HepG2 (cell line): ENCODE measurements around the gene CHD2. TPM values are rescaled to one million over a fixed set of nuclear protein-coding genes. Genes with fewer than 3 reads are reported as not detected.

Experiments
- ARNTL ChIP-seq: sonication (generic); formaldehyde crosslinking; IDR thresholded peaks from 2 replicates; pipeline ENCODE4 v1.4.0; 2020; ENCODE audit warnings: mild to moderate bottlenecking, missing genetic modification reagents
- EZH2 ChIP-seq: conservative IDR thresholded peaks from 2 replicates; pipeline ENCODE4 v1.6.1; 2012; ENCODE audit warnings: mild to moderate bottlenecking, low read depth, low read length, moderate library complexity
- GATAD2A ChIP-seq: IDR thresholded peaks from 2 replicates; pipeline ENCODE4 v1.6.1; 2016
- HNRNPL ChIP-seq: fragments of 200-400 bp; formaldehyde crosslinking; IDR thresholded peaks from 2 replicates; pipeline ENCODE4 v1.6.1; 2017; ENCODE audit warnings: mild to moderate bottlenecking, low read depth, low read length
- JUNB ChIP-seq: sonication (generic); formaldehyde crosslinking; IDR thresholded peaks from 2 replicates; pipeline ENCODE4 v1.8.0; 2022; ENCODE audit warnings: missing genetic modification reagents, mild to moderate bottlenecking, borderline replicate concordance
- SMAD3 ChIP-seq: sonication (generic); formaldehyde crosslinking; IDR thresholded peaks from 2 replicates; pipeline ENCODE4 v1.4.0; 2020; ENCODE audit warnings: missing genetic modification reagents
- TBP ChIP-seq: sonication (generic); formaldehyde crosslinking; IDR thresholded peaks from 2 replicates; pipeline ENCODE4 v1.5.0; 2020; ENCODE audit warnings: missing genetic modification reagents
- XRCC5 ChIP-seq: fragments of 200-400 bp; formaldehyde crosslinking; optimal IDR thresholded peaks from 2 replicates; pipeline ENCODE3; 2017; ENCODE audit warnings: mild to moderate bottlenecking, low read length
- ZFP36L1 ChIP-seq: sonication (generic); formaldehyde crosslinking; IDR thresholded peaks from 2 replicates; pipeline ENCODE4 v1.8.0; 2022; ENCODE audit warnings: mild to moderate bottlenecking, missing genetic modification reagents, moderate library complexity
- ZNF124 ChIP-seq: sonication (generic); formaldehyde crosslinking; IDR thresholded peaks from 2 replicates; pipeline ENCODE4 v1.4.0; 2020; ENCODE audit warnings: missing genetic modification reagents
- ZNF263 ChIP-seq: sonication (generic); formaldehyde crosslinking; IDR thresholded peaks from 2 replicates; pipeline ENCODE4 v1.4.0; 2020; ENCODE audit warnings: missing genetic modification reagents
- ZNF292 ChIP-seq: sonication (generic); formaldehyde crosslinking; IDR thresholded peaks from 2 replicates; pipeline ENCODE4 v1.8.1; 2022; ENCODE audit warnings: mild to moderate bottlenecking, low read depth, missing genetic modification reagents, borderline replicate concordance
- ZNF564 ChIP-seq: sonication (generic); formaldehyde crosslinking; IDR thresholded peaks from 2 replicates; pipeline ENCODE4 v1.8.1; 2023; ENCODE audit warnings: mild to moderate bottlenecking, missing genetic modification reagents
- ZNF839 ChIP-seq: sonication (generic); formaldehyde crosslinking; IDR thresholded peaks from 2 replicates; pipeline ENCODE4 v1.4.0; 2020; ENCODE audit warnings: missing genetic modification reagents, mild to moderate bottlenecking, borderline replicate concordance
- ZNF883 ChIP-seq: sonication (generic); formaldehyde crosslinking; IDR thresholded peaks from 2 replicates; pipeline ENCODE4 v1.5.1; 2020; ENCODE audit warnings: mild to moderate bottlenecking, missing genetic modification reagents; ENCODE audit errors: not compliant biosample characterization
- polyA plus RNA-seq, 8 experiments: library from polyadenylated mRNA; depleted of rRNA in 3 of 8; stranded (reverse) in 7 of 8; unstranded in 1 of 8; fragments of >200 nt; fragmentation: Illumina TruSeq in 4 of 8; extraction: Trizol in 4 of 8; gene quantifications; 2 replicates each; pipeline versions ENCODE4 v1.2.1 to v1.2.3, GENCODE V29; 2011 to 2016; ENCODE audit warnings: low read depth in 4 of 8, missing spikeins in 1 of 8, mixed read lengths in 1 of 8; ENCODE audit not compliant: insufficient read depth in 1 of 8
- total RNA-seq, 5 experiments: library from RNA; depleted of rRNA; stranded (reverse); fragments of >200 nt; fragmentation: Illumina TruSeq; extraction: Trizol; gene quantifications; 2 replicates each; pipeline ENCODE4 v1.2.3, GENCODE V29; 2016; ENCODE audit warnings: low read depth in 1 of 5
- TF ChIP-seq, protein P1 (sequence below): sonication (generic); formaldehyde crosslinking; IDR thresholded peaks from 2 replicates; pipeline ENCODE4 v1.5.1; 2020; ENCODE audit warnings: mild to moderate bottlenecking, missing genetic modification reagents
- TF ChIP-seq, protein P2 (sequence below): sonication (generic); formaldehyde crosslinking; IDR thresholded peaks from 2 replicates; pipeline ENCODE4 v1.5.0; 2020; ENCODE audit warnings: mild to moderate bottlenecking, missing genetic modification reagents
- TF ChIP-seq, protein P3 (sequence below): sonication (generic); formaldehyde crosslinking; IDR thresholded peaks from 2 replicates; pipeline ENCODE4 v1.5.1; 2020; ENCODE audit warnings: missing genetic modification reagents, mild to moderate bottlenecking, borderline replicate concordance
- TF ChIP-seq, protein P4 (sequence below): sonication (generic); formaldehyde crosslinking; IDR thresholded peaks from 2 replicates; pipeline ENCODE4 v1.9.0; 2021; ENCODE audit warnings: missing genetic modification reagents, borderline replicate concordance

CHD2 gene
- total and polyA plus RNA-seq, 2 of the 13 experiments (the other 11 are each of a cell fraction or from before 2014, with no cell fraction given) = 54.0 to 54.1 TPM

DNA sequence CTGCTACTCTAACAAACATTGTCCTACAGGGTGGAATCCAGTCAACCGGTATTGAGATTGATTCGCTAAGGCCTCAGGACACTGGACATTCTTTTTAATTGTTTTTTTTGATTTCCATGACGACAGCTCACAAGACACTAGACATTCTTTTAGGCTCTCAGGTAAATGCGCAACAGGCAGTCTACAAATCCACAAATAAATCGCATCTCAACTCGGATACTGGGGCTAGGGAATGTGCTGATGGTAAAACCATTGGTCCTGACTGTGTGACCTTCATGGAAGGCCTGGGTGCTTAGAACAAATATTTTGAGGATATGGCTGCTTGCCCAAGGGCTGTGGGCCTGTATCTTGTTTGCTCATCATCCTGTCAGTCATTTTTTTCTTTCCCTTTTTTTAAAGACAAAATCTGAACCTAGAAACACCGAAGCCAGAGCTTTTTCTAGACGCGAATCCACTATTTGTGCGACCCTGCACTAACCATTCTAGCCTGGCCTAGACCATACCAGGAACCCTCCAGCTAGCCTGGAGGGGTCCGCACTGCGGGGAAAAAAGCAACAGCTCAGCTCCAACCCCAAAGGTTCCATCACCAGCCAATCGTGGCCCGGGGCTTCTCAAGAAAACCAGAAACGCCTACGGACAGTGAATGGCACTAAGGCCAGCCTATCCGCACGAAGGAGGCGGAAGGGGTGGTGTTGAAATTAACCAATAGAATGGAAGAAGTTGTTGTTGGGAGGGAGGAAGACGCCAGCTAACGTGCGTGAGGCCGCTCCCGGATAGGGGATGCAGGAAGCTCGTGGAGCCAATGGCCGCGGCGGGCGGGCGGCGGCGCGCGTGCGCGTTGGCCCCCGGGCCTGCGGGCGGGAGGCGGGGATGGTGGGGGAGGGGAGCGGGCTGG, 18.1 kb upstream of the CHD2 start (continued):
- TF ChIP-seq XRCC5 (peak; percentile 30), ZNF883 (no peak), ZNF292 (CRISPR knock-in tag) (no peak), SMAD3 (CRISPR knock-in tag) (no peak), JUNB (CRISPR knock-in tag) (no peak), EZH2 (no peak), TBP (CRISPR knock-in tag) (no peak), ZNF564 (CRISPR knock-in tag) (peak; percentile 56; the same call in 1 of the 2 replicates), ARNTL (CRISPR knock-in tag) (no peak), ZNF263 (no peak), ZNF839 (CRISPR knock-in tag) (no peak), ZFP36L1 (CRISPR knock-in tag) (no peak), GATAD2A (peak; percentile 51), HNRNPL (no peak), ZNF124 (CRISPR knock-in tag) (no peak)
- TF ChIP-seq, protein P1, sequence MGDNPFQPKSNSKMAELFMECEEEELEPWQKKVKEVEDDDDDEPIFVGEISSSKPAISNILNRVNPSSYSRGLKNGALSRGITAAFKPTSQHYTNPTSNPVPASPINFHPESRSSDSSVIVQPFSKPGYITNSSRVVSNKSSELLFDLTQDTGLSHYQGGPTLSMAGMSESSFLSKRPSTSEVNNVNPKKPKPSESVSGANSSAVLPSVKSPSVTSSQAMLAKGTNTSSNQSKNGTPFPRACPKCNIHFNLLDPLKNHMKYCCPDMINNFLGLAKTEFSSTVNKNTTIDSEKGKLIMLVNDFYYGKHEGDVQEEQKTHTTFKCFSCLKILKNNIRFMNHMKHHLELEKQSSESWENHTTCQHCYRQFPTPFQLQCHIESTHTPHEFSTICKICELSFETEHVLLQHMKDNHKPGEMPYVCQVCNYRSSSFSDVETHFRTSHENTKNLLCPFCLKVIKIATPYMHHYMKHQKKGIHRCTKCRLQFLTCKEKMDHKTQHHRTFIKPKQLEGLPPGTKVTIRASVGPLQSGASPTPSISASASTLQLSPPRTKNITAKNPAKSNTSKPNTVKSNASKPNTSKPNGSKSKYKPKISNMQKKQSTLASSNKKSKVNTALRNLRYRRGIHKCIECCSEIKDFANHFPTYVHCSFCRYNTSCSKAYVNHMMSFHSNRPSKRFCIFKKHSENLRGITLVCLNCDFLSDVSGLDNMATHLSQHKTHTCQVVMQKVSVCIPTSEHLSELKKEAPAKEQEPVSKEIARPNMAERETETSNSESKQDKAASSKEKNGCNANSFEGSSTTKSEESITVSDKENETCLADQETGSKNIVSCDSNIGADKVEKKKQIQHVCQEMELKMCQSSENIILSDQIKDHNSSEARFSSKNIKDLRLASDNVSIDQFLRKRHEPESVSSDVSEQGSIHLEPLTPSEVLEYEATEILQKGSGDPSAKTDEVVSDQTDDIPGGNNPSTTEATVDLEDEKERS (CRISPR knock-in tag) = peak; percentile 51
- TF ChIP-seq, protein P2, sequence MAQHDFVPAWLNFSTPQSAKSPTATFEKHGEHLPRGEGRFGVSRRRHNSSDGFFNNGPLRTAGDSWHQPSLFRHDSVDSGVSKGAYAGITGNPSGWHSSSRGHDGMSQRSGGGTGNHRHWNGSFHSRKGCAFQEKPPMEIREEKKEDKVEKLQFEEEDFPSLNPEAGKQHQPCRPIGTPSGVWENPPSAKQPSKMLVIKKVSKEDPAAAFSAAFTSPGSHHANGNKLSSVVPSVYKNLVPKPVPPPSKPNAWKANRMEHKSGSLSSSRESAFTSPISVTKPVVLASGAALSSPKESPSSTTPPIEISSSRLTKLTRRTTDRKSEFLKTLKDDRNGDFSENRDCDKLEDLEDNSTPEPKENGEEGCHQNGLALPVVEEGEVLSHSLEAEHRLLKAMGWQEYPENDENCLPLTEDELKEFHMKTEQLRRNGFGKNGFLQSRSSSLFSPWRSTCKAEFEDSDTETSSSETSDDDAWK (CRISPR knock-in tag) = no peak
- TF ChIP-seq, protein P3, sequence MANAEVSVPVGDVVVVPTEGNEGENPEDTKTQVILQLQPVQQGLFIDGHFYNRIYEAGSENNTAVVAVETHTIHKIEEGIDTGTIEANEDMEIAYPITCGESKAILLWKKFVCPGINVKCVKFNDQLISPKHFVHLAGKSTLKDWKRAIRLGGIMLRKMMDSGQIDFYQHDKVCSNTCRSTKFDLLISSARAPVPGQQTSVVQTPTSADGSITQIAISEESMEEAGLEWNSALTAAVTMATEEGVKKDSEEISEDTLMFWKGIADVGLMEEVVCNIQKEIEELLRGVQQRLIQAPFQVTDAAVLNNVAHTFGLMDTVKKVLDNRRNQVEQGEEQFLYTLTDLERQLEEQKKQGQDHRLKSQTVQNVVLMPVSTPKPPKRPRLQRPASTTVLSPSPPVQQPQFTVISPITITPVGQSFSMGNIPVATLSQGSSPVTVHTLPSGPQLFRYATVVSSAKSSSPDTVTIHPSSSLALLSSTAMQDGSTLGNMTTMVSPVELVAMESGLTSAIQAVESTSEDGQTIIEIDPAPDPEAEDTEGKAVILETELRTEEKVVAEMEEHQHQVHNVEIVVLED = peak; percentile 87
- TF ChIP-seq, protein P4, sequence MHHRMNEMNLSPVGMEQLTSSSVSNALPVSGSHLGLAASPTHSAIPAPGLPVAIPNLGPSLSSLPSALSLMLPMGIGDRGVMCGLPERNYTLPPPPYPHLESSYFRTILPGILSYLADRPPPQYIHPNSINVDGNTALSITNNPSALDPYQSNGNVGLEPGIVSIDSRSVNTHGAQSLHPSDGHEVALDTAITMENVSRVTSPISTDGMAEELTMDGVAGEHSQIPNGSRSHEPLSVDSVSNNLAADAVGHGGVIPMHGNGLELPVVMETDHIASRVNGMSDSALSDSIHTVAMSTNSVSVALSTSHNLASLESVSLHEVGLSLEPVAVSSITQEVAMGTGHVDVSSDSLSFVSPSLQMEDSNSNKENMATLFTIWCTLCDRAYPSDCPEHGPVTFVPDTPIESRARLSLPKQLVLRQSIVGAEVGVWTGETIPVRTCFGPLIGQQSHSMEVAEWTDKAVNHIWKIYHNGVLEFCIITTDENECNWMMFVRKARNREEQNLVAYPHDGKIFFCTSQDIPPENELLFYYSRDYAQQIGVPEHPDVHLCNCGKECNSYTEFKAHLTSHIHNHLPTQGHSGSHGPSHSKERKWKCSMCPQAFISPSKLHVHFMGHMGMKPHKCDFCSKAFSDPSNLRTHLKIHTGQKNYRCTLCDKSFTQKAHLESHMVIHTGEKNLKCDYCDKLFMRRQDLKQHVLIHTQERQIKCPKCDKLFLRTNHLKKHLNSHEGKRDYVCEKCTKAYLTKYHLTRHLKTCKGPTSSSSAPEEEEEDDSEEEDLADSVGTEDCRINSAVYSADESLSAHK = no peak
